SK-N-SH (cell line): ENCODE measurements around the gene GNAI3. TPM values are rescaled to one million over a fixed set of nuclear protein-coding genes. Genes with fewer than 3 reads are reported as not detected.
A peak's percentile ranks its signal among the peaks of the same experiment; 100 is the strongest.

Experiments used
- CTCF ChIA-PET: fragments of 300-600, 350-600 bp; formaldehyde crosslinking; extraction: SDS; loops from one replicate; lab custom pipeline; 2021; lab: Yijun Ruan, JAX
- POLR2A ChIA-PET: fragments of 350-600 bp; sonication (Branson Sonifier 250); formaldehyde crosslinking; extraction: SDS; loops from one replicate; lab custom pipeline; 2020; ENCODE audit warnings: antibody characterized with exemption, inconsistent platforms; lab: Yijun Ruan, JAX
- DNase-seq: peaks from one replicate; pipeline ENCODE4 v3.0.0; 2012
- H2AFZ ChIP-seq: fragments of 200-600 bp; sonication (generic); 2 replicates; pipeline ENCODE4 v1.8.1; 2016; ENCODE audit warnings: antibody characterized with exemption, mild to moderate bottlenecking, low read depth
- H3F3A ChIP-seq: fragments of 200-600 bp; sonication (generic); replicated peaks from 2 replicates; pipeline ENCODE3; 2016; ENCODE audit warnings: antibody characterized with exemption, mild to moderate bottlenecking; ENCODE audit not compliant: insufficient read depth
- H3K27ac ChIP-seq, 2 experiments: fragments of 200-500 bp in 1 of 2; fragments of 200-600 bp in 1 of 2; sonication (Bioruptor generic) in 1 of 2; sonication (generic), shearing (Covaris generic) in 1 of 2; 2 replicates each; pipeline versions ENCODE4 v1.5.1 to v1.6.1; 2014 to 2016; ENCODE audit warnings: low read depth in 2 of 2, inconsistent platforms in 1 of 2, low read length in 1 of 2, mild to moderate bottlenecking in 1 of 2, mixed read lengths in 1 of 2
- H3K27me3 ChIP-seq: fragments of 200-600 bp; sonication (generic), shearing (Covaris generic); 2 replicates; pipeline ENCODE4 v1.6.1; 2016; ENCODE audit warnings: mixed run types; ENCODE audit not compliant: insufficient read depth
- H3K36me3 ChIP-seq, 2 experiments: fragments of 200-500 bp in 1 of 2; fragments of 200-600 bp in 1 of 2; sonication (Bioruptor generic) in 1 of 2; sonication (generic) in 1 of 2; replicated peaks in 1 of 2; 2 replicates each; pipeline versions ENCODE3 to v1.5.1; 2014 to 2016; ENCODE audit warnings: low read length in 1 of 2, mild to moderate bottlenecking in 1 of 2; ENCODE audit not compliant: insufficient read depth in 2 of 2, control insufficient read depth in 1 of 2
- H3K4me1 ChIP-seq, 2 experiments: fragments of 200-500 bp in 1 of 2; fragments of 200-600 bp in 1 of 2; sonication (Bioruptor generic) in 1 of 2; sonication (generic), shearing (Covaris generic) in 1 of 2; 2 replicates each; pipeline versions ENCODE4 v1.5.1 to v1.6.1; 2014 to 2016; ENCODE audit warnings: low read depth in 1 of 2, low read length in 1 of 2, mixed run types in 1 of 2; ENCODE audit not compliant: insufficient read depth in 2 of 2, control insufficient read depth in 1 of 2
- H3K4me2 ChIP-seq: fragments of 200-600 bp; sonication (generic), shearing (Covaris generic); 2 replicates; pipeline ENCODE4 v1.6.1; 2017; ENCODE audit warnings: mixed run types
- H3K4me3 ChIP-seq, 2 experiments: fragments of 200-500 bp in 1 of 2; fragments of 200-600 bp in 1 of 2; sonication (Bioruptor generic) in 1 of 2; sonication (generic), shearing (Covaris generic) in 1 of 2; 2 replicates each; pipeline versions ENCODE4 v1.5.1 to v1.8.1; 2014 to 2016; ENCODE audit warnings: low read depth in 2 of 2, inconsistent platforms in 1 of 2, low read length in 1 of 2, mild to moderate bottlenecking in 1 of 2, mixed read lengths in 1 of 2, moderate library complexity in 1 of 2
- H3K79me2 ChIP-seq: fragments of 200-600 bp; sonication (generic); 2 replicates; pipeline ENCODE4 v1.8.1; 2017; ENCODE audit warnings: mild to moderate bottlenecking; ENCODE audit not compliant: insufficient read depth
- H3K9ac ChIP-seq: fragments of 200-600 bp; sonication (generic); 2 replicates; pipeline ENCODE4 v1.6.1; 2017; ENCODE audit warnings: mixed run types
- H3K9me2 ChIP-seq: fragments of 200-600 bp; sonication (generic); 2 replicates; pipeline ENCODE4 v1.6.1; 2017; ENCODE audit warnings: mixed run types
- H3K9me3 ChIP-seq: fragments of 200-600 bp; sonication (generic); 2 replicates; pipeline ENCODE4 v1.6.1; 2017; ENCODE audit warnings: mixed run types, mild to moderate bottlenecking, moderate library complexity
- H4K20me1 ChIP-seq: fragments of 200-600 bp; sonication (generic); 2 replicates; pipeline ENCODE4 v1.6.1; 2017; ENCODE audit warnings: mild to moderate bottlenecking, mixed run types; ENCODE audit not compliant: insufficient read depth
- CTCF ChIP-seq: fragments of 200-600 bp; sonication (generic); IDR thresholded peaks from 2 replicates; pipeline ENCODE4 v1.6.1; 2017; ENCODE audit warnings: antibody characterized with exemption, mild to moderate bottlenecking, moderate library complexity
- EZH2phosphoT487 ChIP-seq: fragments of 200-600 bp; sonication (generic); IDR thresholded peaks from 2 replicates; pipeline ENCODE4 v1.6.1; 2017; ENCODE audit warnings: low read depth, mixed run types, mild to moderate bottlenecking, antibody characterized with exemption, moderate library complexity, borderline replicate concordance
- FOSL2 ChIP-seq: IDR thresholded peaks from 2 replicates; pipeline ENCODE4 v1.4.0; 2012; ENCODE audit warnings: low read depth, mild to moderate bottlenecking, moderate library complexity, borderline replicate concordance
- GABPA ChIP-seq: IDR thresholded peaks from 2 replicates; pipeline ENCODE4 v1.4.0; 2012; ENCODE audit warnings: low read depth, mild to moderate bottlenecking
- GATA2 ChIP-seq: sonication (generic); formaldehyde crosslinking; IDR thresholded peaks from 2 replicates; pipeline ENCODE4 v1.5.0; 2020; ENCODE audit warnings: mild to moderate bottlenecking, missing genetic modification reagents
- JUND ChIP-seq: IDR thresholded peaks from 2 replicates; pipeline ENCODE4 v1.4.0; 2012
- MEF2A ChIP-seq: IDR thresholded peaks from 2 replicates; pipeline ENCODE4 v1.4.0; 2012; ENCODE audit warnings: low read depth, borderline replicate concordance
- MXI1 ChIP-seq: IDR thresholded peaks from 2 replicates; pipeline ENCODE4 v1.6.1; 2012; ENCODE audit warnings: mild to moderate bottlenecking, low read depth, low read length, improper control_type of control experiment
- NFIC ChIP-seq: IDR thresholded peaks from 2 replicates; pipeline ENCODE4 v1.4.0; 2012; ENCODE audit warnings: borderline replicate concordance
- NRF1 ChIP-seq: IDR thresholded peaks from 2 replicates; pipeline ENCODE4 v1.6.1; 2012; ENCODE audit warnings: low read depth, mild to moderate bottlenecking, low read length
- RAD21 ChIP-seq: IDR thresholded peaks from 2 replicates; pipeline ENCODE4 v1.6.1; 2012; ENCODE audit warnings: mild to moderate bottlenecking, low read length
- RFX5 ChIP-seq: IDR thresholded peaks from 2 replicates; pipeline ENCODE4 v1.6.1; 2012; ENCODE audit warnings: mild to moderate bottlenecking, improper control_type of control experiment, low read length
- SIN3A ChIP-seq: IDR thresholded peaks from 2 replicates; pipeline ENCODE4 v1.6.1; 2012; ENCODE audit warnings: low read depth, mild to moderate bottlenecking, low read length, moderate library complexity, borderline replicate concordance
- SMC3 ChIP-seq: IDR thresholded peaks from 2 replicates; pipeline ENCODE4 v1.6.1; 2012; ENCODE audit warnings: low read depth, low read length, improper control_type of control experiment
- TCF12 ChIP-seq: IDR thresholded peaks from 2 replicates; pipeline ENCODE4 v1.4.0; 2012
- WGBS: methylation state at CpG from one replicate; pipeline ENCODE4 v1.1.6; 2017; ENCODE audit warnings: low lambda C conversion rate; 5-methylcytosine and 5-hydroxymethylcytosine counted together
- polyA plus RNA-seq, 3 experiments: library from polyadenylated mRNA; depleted of rRNA; stranded (reverse); fragments of >200 nt; gene quantifications; 2 replicates each; pipeline ENCODE4 v1.2.3, GENCODE V29; 2012
- TF ChIP-seq, protein P1 (sequence below): fragments of 150-350 bp; IDR thresholded peaks from 2 replicates; pipeline ENCODE4 v1.6.1; 2017; ENCODE audit warnings: antibody characterized with exemption, low read length, low read depth, borderline replicate concordance
- TF ChIP-seq, protein P2 (sequence below): IDR thresholded peaks from 2 replicates; pipeline ENCODE4 v1.4.0; 2012; ENCODE audit warnings: low read depth, borderline replicate concordance

GNAI3 gene
- polyA plus RNA-seq, 1 of the 3 experiments (the other 2 are of a cell fraction), result 4.0 TPM

- Histone ChIP-seq H3K4me1 (peaks cover 7 to 30% of the 10 kb centered on the region in 2 experiments), H3K79me2 (no peaks in the 10 kb centered on the region)
- CTCF ChIA-PET, result interaction anchor here (0.6 to 11.4 kb wide), 62 partner anchors 9 to 468 kb away, joined by 3 to 297 read pairs (median 4); partner anchors contain the start of genes AHCYL1, AMPD2, CYB561D1 and EPS8L3
- TF ChIP-seq EZH2phosphoT487, result no peak
- TF ChIP-seq FOSL2, result no peak
- TF ChIP-seq, protein P1, sequence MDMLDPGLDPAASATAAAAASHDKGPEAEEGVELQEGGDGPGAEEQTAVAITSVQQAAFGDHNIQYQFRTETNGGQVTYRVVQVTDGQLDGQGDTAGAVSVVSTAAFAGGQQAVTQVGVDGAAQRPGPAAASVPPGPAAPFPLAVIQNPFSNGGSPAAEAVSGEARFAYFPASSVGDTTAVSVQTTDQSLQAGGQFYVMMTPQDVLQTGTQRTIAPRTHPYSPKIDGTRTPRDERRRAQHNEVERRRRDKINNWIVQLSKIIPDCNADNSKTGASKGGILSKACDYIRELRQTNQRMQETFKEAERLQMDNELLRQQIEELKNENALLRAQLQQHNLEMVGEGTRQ, result no peak
- TF ChIP-seq MXI1, result no peak
- no peak for TF ChIP-seq NRF1
- TF ChIP-seq GATA2 (CRISPR knock-in tag), result no peak
- TF ChIP-seq MEF2A, result no peak
- TF ChIP-seq RAD21, result peak; percentile 81
- peak; percentile 50; the same call in 1 of the 2 replicates for TF ChIP-seq SMC3
- no peak for TF ChIP-seq JUND
- TF ChIP-seq TCF12, result no peak
- no peak for TF ChIP-seq GABPA
- TF ChIP-seq, protein P2, sequence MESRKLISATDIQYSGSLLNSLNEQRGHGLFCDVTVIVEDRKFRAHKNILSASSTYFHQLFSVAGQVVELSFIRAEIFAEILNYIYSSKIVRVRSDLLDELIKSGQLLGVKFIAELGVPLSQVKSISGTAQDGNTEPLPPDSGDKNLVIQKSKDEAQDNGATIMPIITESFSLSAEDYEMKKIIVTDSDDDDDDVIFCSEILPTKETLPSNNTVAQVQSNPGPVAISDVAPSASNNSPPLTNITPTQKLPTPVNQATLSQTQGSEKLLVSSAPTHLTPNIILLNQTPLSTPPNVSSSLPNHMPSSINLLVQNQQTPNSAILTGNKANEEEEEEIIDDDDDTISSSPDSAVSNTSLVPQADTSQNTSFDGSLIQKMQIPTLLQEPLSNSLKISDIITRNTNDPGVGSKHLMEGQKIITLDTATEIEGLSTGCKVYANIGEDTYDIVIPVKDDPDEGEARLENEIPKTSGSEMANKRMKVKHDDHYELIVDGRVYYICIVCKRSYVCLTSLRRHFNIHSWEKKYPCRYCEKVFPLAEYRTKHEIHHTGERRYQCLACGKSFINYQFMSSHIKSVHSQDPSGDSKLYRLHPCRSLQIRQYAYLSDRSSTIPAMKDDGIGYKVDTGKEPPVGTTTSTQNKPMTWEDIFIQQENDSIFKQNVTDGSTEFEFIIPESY, result no peak
- peak; percentile 57 for TF ChIP-seq CTCF
- TF ChIP-seq SIN3A, result no peak
- TF ChIP-seq RFX5, result 0 out of 2 replicates have a peak, but pooled peaks have one; percentile 9
- TF ChIP-seq NFIC, result no peak
- TF ChIP-seq, all 33 proteins: peak for 4
- H2AFZ ChIP-seq, result no peak overlapping the region
- WGBS, result 24% methylated on average over 4 of the region's 4 CpGs
- H3K9me3 ChIP-seq, result no peaks in the 10 kb centered on the region
- H3F3A ChIP-seq, result no peaks in the 10 kb centered on the region
- H3K9ac ChIP-seq, result no peak overlapping the region
- no peaks in the 10 kb centered on the region for H3K27me3 ChIP-seq
- H3K27ac ChIP-seq, result peak overlapping the region in 1 of 2 experiments; percentile 90; a peak in 2 of 4 replicates
- no peaks in the 10 kb centered on the region for H4K20me1 ChIP-seq
- POLR2A ChIA-PET, result interaction anchor here (0.9 to 4.0 kb wide), 5 partner anchors 10 to 117 kb away, joined by 3 to 21 read pairs (median 5); partner anchors contain the start of gene GNAI3
- no peaks in the 10 kb centered on the region for H3K9me2 ChIP-seq
- peak overlapping the region; percentile 34 to 52; a peak in 3 of 4 replicates for H3K4me3 ChIP-seq
- H3K4me2 ChIP-seq, result peak overlapping the region; percentile 35
- peak; percentile 56 for DNase-seq
- no peaks in the 10 kb centered on the region for H3K36me3 ChIP-seq
Observed at GRCh38 chr1:109649491-109649914, 101.1 kb downstream of the GNAI3 start.
